ENCODE measurements around the gene TULP4. TPM values are rescaled to one million over a fixed set of nuclear protein-coding genes. Genes with fewer than 3 reads are reported as not detected.

Gene TULP4
- total RNA-seq, 1 donor from 2014 or later = 252 TPM

- H3K27ac ChIP-seq = no peak overlapping the region
- no peak overlapping the region for H3K4me3 ChIP-seq
- TF ChIP-seq CTCF (IDR thresholded peaks at IDR 0.05) (no peak), EZH2 (IDR thresholded peaks at IDR 0.05) (no peak), EZH2phosphoT487 (IDR thresholded peaks at IDR 0.05) (no peak)
Measured at GRCh38 chr6:158370805-158371204, 58.5 kb downstream of the TULP4 start.

GRCh38 chr6:158371261-158371660 is 59.0 kb downstream of the TULP4 start:
- no peaks in the 10 kb centered on the region for H3K27me3 ChIP-seq
- H3K36me3 Mint-ChIP-seq = no peaks in the 10 kb centered on the region
- H3K9me3 ChIP-seq (ENCODE audit: low read depth) = no peaks in the 10 kb centered on the region
- peak overlapping the region; percentile 5 for H3K27ac ChIP-seq
- no peaks in the 10 kb centered on the region for H3K4me1 Mint-ChIP-seq
- no peak overlapping the region for H3K4me3 Mint-ChIP-seq
- no peak overlapping the region for H2AFZ ChIP-seq (replicated peaks)
- no peaks in the 10 kb centered on the region for H3K9me3 Mint-ChIP-seq
- H3K27ac Mint-ChIP-seq = peak overlapping the region; percentile 52
- H3K4me3 ChIP-seq = no peak overlapping the region
- no peaks in the 10 kb centered on the region for H3K27me3 Mint-ChIP-seq (ENCODE audit: insufficient read depth, low read depth)
- no peaks in the 10 kb centered on the region for H3F3A ChIP-seq (ENCODE audit: low read depth)
- TF ChIP-seq EZH2 (IDR thresholded peaks at IDR 0.05) (no peak), CTCF (IDR thresholded peaks at IDR 0.05) (no peak), EZH2phosphoT487 (IDR thresholded peaks at IDR 0.05) (no peak)
- H3K4me1 ChIP-seq = peaks cover 6% of the 10 kb centered on the region
- H3K79me2 ChIP-seq (ENCODE audit: low read depth) = peaks cover 16% of the 10 kb centered on the region
- no peaks in the 10 kb centered on the region for H3K36me3 ChIP-seq
- H3K9ac ChIP-seq = no peak overlapping the region
- H3K4me2 ChIP-seq = no peak overlapping the region
- no peak for DNase-seq (ENCODE audit: low spot score)
- no peaks in the 10 kb centered on the region for H4K20me1 ChIP-seq (ENCODE audit: low read depth)

More at GRCh38 chr6:158370805-158371204, 58.5 kb downstream of the TULP4 start:
- Histone ChIP-seq H3K79me2 (ENCODE audit: low read depth) (peaks cover 16% of the 10 kb centered on the region), H3K9me3 (ENCODE audit: low read depth) (no peaks in the 10 kb centered on the region), H2AFZ (replicated peaks) (no peak overlapping the region), H3K4me1 (peaks cover 6% of the 10 kb centered on the region), H4K20me1 (ENCODE audit: low read depth) (no peaks in the 10 kb centered on the region), H3F3A (ENCODE audit: low read depth) (no peaks in the 10 kb centered on the region), H3K36me3 (no peaks in the 10 kb centered on the region), H3K9ac (no peak overlapping the region), H3K4me2 (no peak overlapping the region), H3K27me3 (no peaks in the 10 kb centered on the region)
- Mint-ChIP-seq H3K27me3 (ENCODE audit: insufficient read depth, low read depth) (no peaks in the 10 kb centered on the region), H3K4me3 (no peak overlapping the region), H3K36me3 (no peaks in the 10 kb centered on the region), H3K27ac (peak overlapping the region; percentile 52), H3K9me3 (no peaks in the 10 kb centered on the region), H3K4me1 (no peaks in the 10 kb centered on the region)
- no peak for DNase-seq (ENCODE audit: low spot score)

GRCh38 chr6:158372574-158372973 is 60.3 kb downstream of the TULP4 start:
- no peak overlapping the region for H3K27ac Mint-ChIP-seq

More at GRCh38 chr6:158372574-158372973, 60.3 kb downstream of the TULP4 start:
- Histone ChIP-seq H3K9ac (no peak overlapping the region), H3K36me3 (no peaks in the 10 kb centered on the region), H3K9me3 (ENCODE audit: low read depth) (no peaks in the 10 kb centered on the region), H4K20me1 (ENCODE audit: low read depth) (no peaks in the 10 kb centered on the region), H3F3A (ENCODE audit: low read depth) (no peaks in the 10 kb centered on the region), H3K4me1 (peaks cover 7% of the 10 kb centered on the region), H3K27me3 (no peaks in the 10 kb centered on the region), H3K27ac (no peak overlapping the region), H2AFZ (replicated peaks) (no peak overlapping the region), H3K4me3 (no peak overlapping the region), H3K79me2 (ENCODE audit: low read depth) (peaks cover 16% of the 10 kb centered on the region), H3K4me2 (no peak overlapping the region)
- no peak for TF ChIP-seq EZH2 (IDR thresholded peaks at IDR 0.05)
- TF ChIP-seq CTCF (IDR thresholded peaks at IDR 0.05) = no peak
- no peak for TF ChIP-seq EZH2phosphoT487 (IDR thresholded peaks at IDR 0.05)
- Mint-ChIP-seq H3K27me3 (ENCODE audit: insufficient read depth, low read depth) (no peaks in the 10 kb centered on the region), H3K36me3 (no peaks in the 10 kb centered on the region), H3K4me1 (no peaks in the 10 kb centered on the region), H3K4me3 (no peak overlapping the region), H3K9me3 (no peaks in the 10 kb centered on the region)
- DNase-seq (ENCODE audit: low spot score) = no peak

All from neural progenitor cell (in vitro differentiated cells).